PC-9 (cell line): ENCODE measurements around the gene LCN10. TPM values are rescaled to one million over a fixed set of nuclear protein-coding genes. Genes with fewer than 3 reads are reported as not detected.
"Not testable (repeated sequence)": the region's sequence is repeated elsewhere in the genome, so short reads cannot be mapped to it uniquely, and the experiment has no call there.

Source experiments
- BruUV-seq: library from RNA; stranded (reverse); fragments of 400-500 nt; replicated peaks from 2 replicates; lab custom pipeline; 2021; lab: Mats Ljungman, UMichigan
- CTCF ChIA-PET: fragments of 300-600 bp; sonication (Branson Sonifier 250); formaldehyde crosslinking; loops from one replicate; lab custom pipeline; 2022; ENCODE audit warnings: antibody characterized with exemption; lab: Charles Lee
- POLR2A ChIA-PET: fragments of 300-600 bp; sonication (Branson Sonifier 250); formaldehyde crosslinking; loops from one replicate; lab custom pipeline; 2022; ENCODE audit warnings: antibody characterized with exemption; ENCODE audit not compliant: unreplicated experiment; lab: Charles Lee
- DNase-seq, 2 experiments: peaks; one replicate each; pipeline versions ENCODE4 v3.0.0 to v3.0.0-alpha.2; 2015 to 2022; ENCODE audit warnings: mixed read lengths in 1 of 2
- H2AFZ ChIP-seq: fragments of 200-600 bp; sonication (generic); 2 replicates; pipeline ENCODE4 v1.8.1; 2017; ENCODE audit warnings: antibody characterized with exemption
- H3F3A ChIP-seq: fragments of 200-600 bp; sonication (generic); 2 replicates; pipeline ENCODE4 v1.8.1; 2017; ENCODE audit warnings: antibody characterized with exemption, mild to moderate bottlenecking, low read depth; ENCODE audit not compliant: insufficient read depth
- H3K27ac ChIP-seq: fragments of 200-600 bp; sonication (generic); 2 replicates; pipeline ENCODE4 v1.6.1; 2016; ENCODE audit warnings: mixed run types
- H3K27me3 ChIP-seq: fragments of 200-600 bp; sonication (generic); 2 replicates; pipeline ENCODE4 v1.6.1; 2016; ENCODE audit warnings: low read depth, mixed run types; ENCODE audit not compliant: insufficient read depth
- H3K36me3 ChIP-seq: fragments of 200-600 bp; sonication (generic); 2 replicates; pipeline ENCODE4 v1.6.1; 2016; ENCODE audit warnings: low read depth, mixed run types
- H3K4me1 ChIP-seq: fragments of 200-600 bp; sonication (generic); replicated peaks from 2 replicates; pipeline ENCODE4 v1.6.1; 2016; ENCODE audit warnings: mixed run types; ENCODE audit not compliant: insufficient read depth
- H3K4me2 ChIP-seq: fragments of 200-600 bp; sonication (generic); 2 replicates; pipeline ENCODE4 v1.6.1; 2017; ENCODE audit warnings: mixed run types
- H3K4me3 ChIP-seq: fragments of 200-600 bp; sonication (generic); 2 replicates; pipeline ENCODE4 v1.6.1; 2016; ENCODE audit warnings: mixed run types
- H3K79me2 ChIP-seq: fragments of 200-600 bp; sonication (generic); 2 replicates; pipeline ENCODE4 v1.6.1; 2017; ENCODE audit warnings: low read depth, mixed run types
- H3K9me2 ChIP-seq: fragments of 200-600 bp; sonication (generic); 2 replicates; pipeline ENCODE4 v1.8.1; 2017; ENCODE audit warnings: mild to moderate bottlenecking; ENCODE audit not compliant: insufficient read depth
- H3K9me3 ChIP-seq: fragments of 200-600 bp; sonication (generic); 2 replicates; pipeline ENCODE4 v1.8.1; 2016; ENCODE audit warnings: low read depth; ENCODE audit not compliant: insufficient read depth
- H4K20me1 ChIP-seq: fragments of 200-600 bp; sonication (generic); 2 replicates; pipeline ENCODE4 v1.8.1; 2017; ENCODE audit not compliant: insufficient read depth
- EZH2 ChIP-seq: fragments of 200-600 bp; sonication (generic); IDR thresholded peaks from 2 replicates; pipeline ENCODE4 v1.8.0; 2017; ENCODE audit warnings: antibody characterized with exemption, low read depth
- intact Hi-C: fragments of 100-400 bp; cut with micrococcal nuclease; formaldehyde crosslinking; loops from one replicate; pipeline ENCODE4 v1.10.0; 2022; ENCODE audit not compliant: unreplicated experiment
- total RNA-seq: library from RNA; stranded (reverse); gene quantifications from 2 replicates; pipeline ENCODE4 v1.2.3, GENCODE V29; 2021
- TF ChIP-seq, protein P1 (sequence below): fragments of 200-600 bp; sonication (generic); conservative IDR thresholded peaks from 2 replicates; pipeline ENCODE4 v1.6.1; 2017; ENCODE audit warnings: mixed run types, antibody characterized with exemption, mild to moderate bottlenecking, moderate library complexity

Gene LCN10
- total RNA-seq, 1 experiment from 2014 or later: 0.94 TPM

DNA sequence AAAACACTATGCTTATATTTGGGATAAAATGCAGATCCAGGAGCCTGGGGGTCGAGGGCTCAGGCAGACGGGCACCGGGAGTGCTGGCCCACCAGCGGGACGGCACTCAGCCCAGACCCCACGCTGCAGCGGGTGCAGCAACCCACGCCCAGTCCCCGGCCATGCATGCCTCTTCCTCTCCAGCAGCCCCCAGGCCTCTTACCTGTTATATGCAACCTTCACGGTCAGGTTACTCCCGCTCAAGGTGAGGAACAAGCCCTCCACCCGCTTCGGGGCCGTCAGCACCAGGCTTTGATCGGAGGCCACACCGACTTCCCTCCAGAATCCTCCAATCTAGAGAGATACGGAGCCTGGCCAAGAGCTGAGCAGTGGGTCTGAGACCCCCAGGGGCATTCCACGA is 14.1 kb upstream of the LCN10 start:
- Histone ChIP-seq H3K4me1 (no peaks in the 10 kb centered on the region), H3K27ac (no peak overlapping the region), H3K4me2 (no peak overlapping the region), H3K79me2 (no peaks in the 10 kb centered on the region), H3F3A (no peaks in the 10 kb centered on the region), H3K27me3 (peaks cover 39% of the 10 kb centered on the region), H2AFZ (no peak overlapping the region), H4K20me1 (no peaks in the 10 kb centered on the region), H3K9me3 (peaks cover 8% of the 10 kb centered on the region; the same call in 1 of the 2 replicates), H3K9me2 (no peaks in the 10 kb centered on the region), H3K4me3 (no peak overlapping the region), H3K36me3 (no peaks in the 10 kb centered on the region)
- no peak for TF ChIP-seq EZH2
- TF ChIP-seq, protein P1, sequence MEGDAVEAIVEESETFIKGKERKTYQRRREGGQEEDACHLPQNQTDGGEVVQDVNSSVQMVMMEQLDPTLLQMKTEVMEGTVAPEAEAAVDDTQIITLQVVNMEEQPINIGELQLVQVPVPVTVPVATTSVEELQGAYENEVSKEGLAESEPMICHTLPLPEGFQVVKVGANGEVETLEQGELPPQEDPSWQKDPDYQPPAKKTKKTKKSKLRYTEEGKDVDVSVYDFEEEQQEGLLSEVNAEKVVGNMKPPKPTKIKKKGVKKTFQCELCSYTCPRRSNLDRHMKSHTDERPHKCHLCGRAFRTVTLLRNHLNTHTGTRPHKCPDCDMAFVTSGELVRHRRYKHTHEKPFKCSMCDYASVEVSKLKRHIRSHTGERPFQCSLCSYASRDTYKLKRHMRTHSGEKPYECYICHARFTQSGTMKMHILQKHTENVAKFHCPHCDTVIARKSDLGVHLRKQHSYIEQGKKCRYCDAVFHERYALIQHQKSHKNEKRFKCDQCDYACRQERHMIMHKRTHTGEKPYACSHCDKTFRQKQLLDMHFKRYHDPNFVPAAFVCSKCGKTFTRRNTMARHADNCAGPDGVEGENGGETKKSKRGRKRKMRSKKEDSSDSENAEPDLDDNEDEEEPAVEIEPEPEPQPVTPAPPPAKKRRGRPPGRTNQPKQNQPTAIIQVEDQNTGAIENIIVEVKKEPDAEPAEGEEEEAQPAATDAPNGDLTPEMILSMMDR: no peak
- POLR2A ChIA-PET: no interaction called here
- BruUV-seq: no TSS peak
- intact Hi-C loops: no loop called here
- no peak for DNase-seq
- CTCF ChIA-PET: no interaction called here

DNA sequence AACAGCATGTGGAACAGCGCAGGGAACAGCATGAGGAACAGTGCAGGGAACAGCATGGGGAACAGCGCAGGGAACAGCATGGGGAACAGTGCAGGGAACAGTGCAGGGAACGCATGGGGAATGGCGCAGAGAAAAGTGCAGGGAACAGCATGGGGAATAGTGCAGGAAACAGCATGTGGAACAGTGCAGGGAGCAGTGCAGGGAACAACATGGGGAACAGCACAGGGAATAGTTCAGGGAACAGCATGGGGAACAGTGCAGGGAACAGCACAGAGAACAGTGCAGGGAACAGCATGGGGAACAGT is 13.3 kb upstream of the LCN10 start:
- H3K27ac ChIP-seq: no peak overlapping the region
- no peaks in the 10 kb centered on the region for H3K4me1 ChIP-seq
- intact Hi-C loops: no loop called here
- no peaks in the 10 kb centered on the region for H3K79me2 ChIP-seq
- peaks cover 46% of the 10 kb centered on the region for H3K27me3 ChIP-seq
- DNase-seq: no peak
- CTCF ChIA-PET: no interaction called here
- TF ChIP-seq, protein P1: no peak
- no peak for TF ChIP-seq EZH2
- POLR2A ChIA-PET: no interaction called here
- BruUV-seq: no TSS peak
- no peak overlapping the region for H3K4me3 ChIP-seq
- H4K20me1 ChIP-seq: no peaks in the 10 kb centered on the region
- peaks cover 12% of the 10 kb centered on the region; the same call in 1 of the 2 replicates for H3K9me3 ChIP-seq
- H3K9me2 ChIP-seq: no peaks in the 10 kb centered on the region
- H3K36me3 ChIP-seq: no peaks in the 10 kb centered on the region
- no peaks in the 10 kb centered on the region for H3F3A ChIP-seq
- H2AFZ ChIP-seq: no peak overlapping the region
- H3K4me2 ChIP-seq: no peak overlapping the region

DNA sequence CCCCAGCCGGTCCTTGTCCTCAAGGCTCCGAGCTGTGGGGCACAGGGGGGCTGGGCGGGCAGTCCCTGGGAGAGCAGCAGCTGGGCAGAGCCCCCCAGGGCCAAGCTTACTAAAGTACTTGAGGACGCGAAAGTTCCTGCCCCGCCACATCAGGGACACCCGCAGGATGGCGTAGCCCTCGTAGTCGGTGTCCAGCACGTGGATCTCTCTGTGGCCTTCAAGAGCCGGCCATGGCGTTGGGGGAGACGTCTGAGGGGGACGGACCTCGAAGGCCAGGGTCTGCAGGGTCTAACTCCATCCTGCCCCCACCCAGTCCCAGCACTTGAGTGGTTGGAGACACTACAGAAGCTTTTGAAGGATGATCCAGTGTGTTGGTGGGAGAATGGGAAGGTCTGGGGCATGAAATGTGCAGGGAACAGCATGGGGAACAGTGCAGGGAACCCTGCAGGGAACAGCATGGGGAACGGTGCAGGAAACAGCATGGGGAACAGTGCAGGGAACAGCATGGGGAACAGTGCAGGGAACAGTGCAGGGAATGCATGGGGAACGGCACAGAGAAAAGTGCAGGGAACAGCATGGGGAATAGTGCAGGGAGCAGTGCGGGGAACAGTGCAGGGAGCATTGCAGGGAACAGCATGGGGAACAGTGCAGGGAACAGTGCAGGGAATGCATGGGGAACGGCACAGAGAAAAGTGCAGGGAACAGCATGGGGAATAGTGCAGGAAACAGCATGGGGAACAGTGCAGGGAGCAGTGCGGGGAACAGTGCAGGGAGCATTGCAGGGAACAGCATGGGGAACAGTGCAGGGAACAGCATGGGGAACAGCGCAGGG is 12.8 kb upstream of the LCN10 start:
- H4K20me1 ChIP-seq, H3K9me2 ChIP-seq, H3K79me2 ChIP-seq, DNase-seq, intact Hi-C loops, H3K27ac ChIP-seq, H3K36me3 ChIP-seq, H3K4me3 ChIP-seq, CTCF ChIA-PET, BruUV-seq, H3K4me2 ChIP-seq, POLR2A ChIA-PET, H2AFZ ChIP-seq, H3F3A ChIP-seq, H3K4me1 ChIP-seq: not testable (repeated sequence)
- Histone ChIP-seq H3K27me3 (peaks cover 48% of the 10 kb centered on the region), H3K9me3 (peaks cover 12% of the 10 kb centered on the region; the same call in 1 of the 2 replicates)
